ENCODE measurements around the gene HSPA2.
A peak's percentile ranks its signal among the peaks of the same experiment; 100 is the strongest.
"Not testable (repeated sequence)": the region's sequence is repeated elsewhere in the genome, so short reads cannot be mapped to it uniquely, and the experiment has no call there.

Gene HSPA2

DNA sequence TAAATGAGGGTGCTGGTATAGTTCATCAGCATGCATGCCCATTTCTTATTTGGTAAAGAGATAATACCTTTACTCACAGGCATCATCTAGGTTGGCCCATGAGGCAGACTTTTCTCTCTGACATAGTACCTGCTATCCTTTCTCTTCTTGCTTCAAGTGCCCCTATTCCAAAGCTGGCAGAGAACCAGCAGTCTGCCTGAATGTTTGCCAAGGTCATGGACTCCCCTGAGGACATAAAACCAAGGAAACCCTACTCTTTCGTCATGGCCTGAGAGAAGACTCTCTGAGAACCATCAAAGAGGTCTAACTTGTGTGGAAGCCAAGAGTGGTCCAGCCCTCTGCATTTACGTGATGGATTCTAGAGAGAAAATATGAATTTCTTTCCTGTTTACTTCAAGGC is 21.1 kb downstream of the HSPA2 start:
- DNase-seq (ENCODE audit: low read depth in 2 of 2) = no peak

DNA sequence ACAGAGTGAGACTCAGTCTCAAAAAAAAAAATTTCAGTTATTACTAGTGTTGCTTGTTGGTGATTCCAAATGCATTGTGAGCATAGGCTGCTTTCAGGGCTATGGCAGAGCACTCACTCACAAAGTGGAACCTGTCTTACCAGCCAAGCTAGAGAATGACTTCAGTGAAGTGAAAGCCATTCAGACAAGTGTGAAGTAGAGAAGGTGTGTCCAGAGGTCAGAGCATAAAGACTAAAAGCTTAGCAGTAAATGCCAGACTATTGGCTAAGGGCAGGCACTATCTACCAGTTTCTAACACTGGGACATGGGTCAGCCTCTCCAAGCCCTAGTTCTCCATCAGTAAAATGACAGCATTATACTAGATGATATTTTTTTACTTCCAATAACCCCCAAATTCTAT is 21.9 kb downstream of the HSPA2 start:
- DNase-seq (ENCODE audit: low read depth in 2 of 2) = no peak

DNA sequence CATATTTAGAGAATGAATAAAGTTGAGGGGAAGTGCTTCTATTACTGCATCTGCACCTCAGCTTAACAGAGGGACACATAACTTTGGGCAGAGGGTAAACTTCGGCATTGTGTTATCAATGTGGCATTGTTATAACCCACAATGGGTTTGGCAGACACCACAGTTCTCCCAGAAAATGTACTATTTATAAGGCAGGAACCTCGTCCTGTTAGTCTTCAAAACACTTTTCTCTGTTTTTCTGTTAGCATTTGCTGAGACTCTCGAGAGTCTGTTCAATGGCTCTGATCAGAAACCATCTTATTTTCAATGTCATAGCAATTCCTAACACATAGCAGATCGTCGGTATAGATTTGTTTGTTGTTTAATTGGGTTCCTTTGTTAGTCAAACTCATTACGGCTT is 23.2 kb downstream of the HSPA2 start:
- no peak for DNase-seq (ENCODE audit: low read depth in 2 of 2)

DNA sequence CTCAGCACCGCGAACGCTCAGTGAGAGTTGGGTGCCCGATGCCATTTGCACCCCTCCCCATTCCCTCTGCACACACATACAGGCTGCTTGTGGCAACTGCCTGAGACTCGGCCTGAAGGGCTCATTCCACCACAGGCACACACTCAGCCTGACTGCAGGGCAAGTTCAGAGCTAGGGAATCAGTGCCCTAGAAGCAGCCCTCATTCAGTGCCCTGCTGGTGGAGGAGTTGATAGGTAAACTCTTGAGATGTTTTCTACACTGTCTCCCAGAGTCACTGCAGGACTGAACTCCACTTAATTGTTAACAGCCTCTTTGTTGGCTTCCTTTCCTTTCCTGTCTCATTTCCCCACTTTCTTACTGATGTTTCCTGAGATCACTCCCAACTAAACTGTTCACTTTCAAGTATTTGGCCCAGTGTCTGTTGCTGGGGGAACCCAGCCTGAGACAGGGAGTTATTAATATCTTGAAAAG is 26.1 kb downstream of the HSPA2 start:
- DNase-seq (ENCODE audit: low read depth in 2 of 2) = no peak

DNA sequence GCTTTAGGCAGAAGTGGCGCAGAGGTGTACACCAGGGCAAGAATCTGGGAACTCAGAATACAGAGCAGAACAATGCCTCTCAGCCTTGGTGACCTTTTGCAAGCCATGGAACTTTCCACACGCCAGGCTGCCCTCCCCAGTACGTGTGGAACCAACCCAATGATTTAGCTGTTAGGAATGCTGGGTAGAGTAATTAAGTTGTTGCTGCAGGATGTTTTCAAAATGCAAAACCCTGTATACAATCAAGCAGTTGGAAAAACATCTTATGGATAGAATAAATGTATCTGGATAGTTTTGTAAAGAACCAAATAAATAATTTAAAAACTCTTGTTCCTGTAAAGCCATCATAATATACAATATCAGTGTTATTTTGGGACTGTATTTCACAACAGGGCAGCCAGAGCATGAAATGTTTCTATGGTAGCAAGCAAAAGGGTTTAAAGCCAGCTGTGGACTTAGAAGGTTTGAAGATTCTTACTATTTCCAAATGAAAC is 28.6 kb downstream of the HSPA2 start:
- no peak for DNase-seq (ENCODE audit: low read depth in 2 of 2)

DNA sequence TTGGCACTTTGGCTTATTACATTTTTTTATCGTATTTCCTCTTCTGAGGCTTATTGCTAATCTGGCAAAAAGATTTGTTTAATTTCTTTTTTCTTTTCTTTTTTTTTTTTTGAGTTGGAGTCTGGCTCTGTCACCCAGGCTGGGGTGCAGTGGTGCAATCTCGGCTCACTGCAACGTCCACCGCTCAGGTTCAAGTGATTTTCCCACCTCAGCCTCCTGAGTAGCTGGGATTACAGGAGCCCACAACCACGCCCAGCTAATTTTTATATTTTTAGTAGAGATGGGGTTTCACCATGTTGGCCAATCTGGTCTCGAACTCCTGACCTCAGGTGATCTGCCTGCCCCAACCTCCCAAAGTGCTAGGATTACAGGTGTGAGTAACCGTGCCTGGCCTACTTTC is 29.1 kb downstream of the HSPA2 start:
- not testable (repeated sequence) for DNase-seq (ENCODE audit: low read depth in 2 of 2)

DNA sequence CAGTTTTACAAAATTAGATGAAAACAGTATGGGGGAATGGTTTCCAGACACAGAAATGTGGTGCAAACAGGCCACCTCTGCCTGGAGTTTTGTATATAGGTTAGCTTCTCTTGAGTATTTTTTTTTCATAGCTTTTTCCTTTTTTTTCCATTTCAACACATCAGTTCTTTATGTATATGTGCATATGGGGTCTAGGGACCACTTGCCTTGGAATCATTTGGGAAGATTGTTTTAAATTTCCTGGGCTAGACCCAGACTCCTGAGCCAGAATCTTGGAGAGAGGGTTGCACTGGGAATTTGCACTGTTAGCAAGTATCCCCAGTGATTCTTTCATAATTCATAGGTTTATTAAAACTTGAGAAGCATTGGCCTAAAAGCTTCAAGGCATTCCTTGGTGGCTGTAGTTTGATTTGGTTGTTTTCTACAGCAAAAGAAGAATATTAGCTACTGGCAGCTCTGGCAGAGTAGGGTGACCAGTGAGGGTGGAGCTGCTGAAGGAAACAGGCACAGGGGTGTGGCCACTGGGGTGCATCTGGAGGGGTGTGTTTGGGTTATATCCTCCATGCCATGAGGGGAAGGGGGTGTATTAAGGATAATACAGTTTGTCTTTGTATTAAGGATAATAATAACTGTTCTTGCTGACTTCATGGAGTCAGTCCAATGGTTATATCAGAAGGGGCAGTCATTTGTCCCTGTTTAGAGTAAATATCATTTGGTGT is 32.0 kb downstream of the HSPA2 start:
- DNase-seq (ENCODE audit: low read depth in 2 of 2) = no peak

DNA sequence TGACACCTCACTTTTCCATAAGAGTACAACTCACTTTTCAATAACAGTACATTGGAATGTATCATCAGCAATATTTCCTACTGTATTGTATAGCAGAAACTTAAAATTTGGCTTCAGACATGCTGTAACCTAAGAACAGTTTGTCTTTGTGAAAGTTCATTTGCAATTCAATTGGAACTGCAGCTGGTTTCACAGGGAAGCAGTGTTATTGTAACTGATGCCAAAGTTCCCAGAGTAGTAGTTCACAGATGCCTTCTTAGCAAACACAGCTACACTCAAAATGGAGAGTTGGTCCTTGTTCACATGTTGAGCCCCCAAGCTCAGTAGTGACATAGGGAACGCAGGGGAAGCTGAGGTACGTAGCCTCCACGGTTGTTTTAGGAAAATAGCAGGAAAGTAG is 32.6 kb downstream of the HSPA2 start:
- no peak for DNase-seq (ENCODE audit: low read depth in 2 of 2)

DNA sequence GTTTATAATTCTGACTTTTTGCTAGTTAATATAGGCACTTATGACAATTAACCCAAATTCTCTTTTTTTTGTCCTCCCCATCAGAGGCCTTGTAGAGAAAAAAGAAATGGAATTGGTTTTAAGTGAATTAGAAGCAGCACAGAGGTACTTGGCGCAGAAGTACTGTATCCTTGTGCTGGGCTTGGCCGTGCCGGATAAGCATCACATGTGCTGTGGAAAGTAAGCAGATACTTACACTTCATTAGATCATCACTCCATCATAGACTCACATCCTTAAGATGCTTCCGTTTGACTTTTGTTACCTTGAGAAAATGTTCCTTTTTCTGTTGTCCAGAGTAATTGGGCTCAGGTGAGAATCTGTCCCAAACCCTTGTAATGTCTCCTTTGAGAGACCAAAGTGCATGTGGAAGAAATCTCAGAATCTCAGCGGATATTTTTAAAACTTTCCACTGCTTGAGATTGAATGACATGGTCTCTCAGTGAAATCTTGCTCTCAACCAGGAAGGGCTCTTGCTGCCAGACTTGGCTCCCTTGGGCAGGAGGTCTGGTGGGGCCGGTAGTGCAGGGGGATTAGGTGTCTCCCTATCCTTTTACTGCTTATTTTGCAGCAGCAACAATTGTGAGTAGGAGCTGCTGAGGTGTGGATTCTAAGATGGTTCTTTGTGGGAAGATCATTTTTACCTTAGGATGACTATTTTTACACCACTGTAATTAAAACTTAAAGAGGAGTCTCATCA is 34.0 kb downstream of the HSPA2 start:
- no peak for DNase-seq (ENCODE audit: low read depth in 2 of 2)

DNA sequence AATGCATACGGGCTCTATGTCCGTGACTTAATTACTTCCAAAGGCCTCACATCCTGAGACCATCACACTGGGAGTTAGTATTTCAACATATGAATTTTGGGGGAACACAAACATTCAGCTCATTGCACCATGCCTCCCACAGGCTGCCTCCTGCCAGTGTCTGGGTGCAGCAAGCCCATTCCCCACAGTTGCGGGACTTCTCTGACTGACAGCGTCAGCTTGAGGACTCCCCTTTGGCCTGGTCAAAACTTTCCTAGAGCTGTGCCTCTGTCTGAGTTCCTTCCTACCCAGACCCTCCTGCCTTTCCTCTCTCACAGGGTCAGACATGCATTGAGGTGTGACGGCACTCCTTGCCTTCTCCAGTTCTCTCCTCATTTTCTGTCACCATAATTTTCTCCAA is 36.7 kb downstream of the HSPA2 start:
- DNase-seq (ENCODE audit: low read depth in 2 of 2) = no peak

DNA sequence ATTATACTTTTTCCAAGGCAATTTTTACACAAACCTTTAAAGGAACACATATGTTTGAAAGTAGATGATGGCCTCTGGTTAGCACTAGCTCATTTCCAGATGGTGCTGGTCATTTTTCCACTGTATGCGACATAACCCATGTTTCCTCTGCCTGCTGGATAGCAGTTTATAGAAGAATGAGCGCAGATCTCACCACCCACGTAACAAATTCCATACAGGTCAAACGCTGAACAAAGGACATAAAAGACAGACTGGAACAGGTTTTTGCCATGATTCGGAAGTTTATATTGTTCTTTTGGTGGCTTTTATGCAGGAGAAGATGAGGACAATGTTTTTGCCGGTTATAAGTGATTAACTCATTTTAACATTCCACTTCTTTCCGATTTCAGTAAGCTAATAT is 39.9 kb downstream of the HSPA2 start:
- DNase-seq (ENCODE audit: low read depth in 2 of 2) = no peak

DNA sequence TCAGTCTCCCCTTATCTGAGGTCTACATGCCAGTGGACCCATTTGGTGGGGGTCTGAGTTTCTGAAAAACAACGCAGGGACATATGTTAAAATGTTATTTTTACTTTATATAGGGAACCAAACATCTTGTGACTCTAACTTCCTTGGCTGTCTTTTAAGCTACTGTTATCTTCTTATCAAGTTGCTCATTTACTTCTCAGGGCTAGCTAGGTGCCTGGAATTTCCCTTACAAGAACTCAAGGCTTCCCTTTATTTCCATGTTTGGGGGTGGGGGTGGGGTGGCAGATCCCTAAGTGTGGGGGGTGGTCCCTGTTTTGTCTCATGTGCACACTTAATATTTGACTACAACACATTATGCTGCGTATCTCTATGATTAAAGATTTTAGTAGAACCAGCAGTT is 40.8 kb downstream of the HSPA2 start:
- DNase-seq (ENCODE audit: low read depth in 2 of 2) = no peak

DNA sequence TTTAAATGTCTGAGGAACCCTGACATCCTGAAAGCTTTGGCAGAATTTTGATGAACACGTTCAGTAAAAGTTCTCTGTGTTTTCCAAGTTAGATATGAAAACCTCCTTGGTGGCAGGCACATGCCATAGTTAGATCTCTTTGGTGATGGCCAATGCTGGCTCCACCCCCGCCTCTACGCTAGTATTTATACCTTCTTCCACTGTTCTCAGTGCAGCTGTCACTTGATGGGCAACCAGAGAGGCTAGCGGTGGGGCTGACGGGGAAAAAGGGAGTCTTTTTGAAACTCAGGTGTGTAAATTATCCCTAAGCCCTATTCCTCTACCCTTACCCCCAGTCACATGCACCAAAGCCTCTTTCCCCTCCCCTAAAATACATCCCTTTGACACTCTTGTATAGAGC is 41.3 kb downstream of the HSPA2 start:
- DNase-seq (ENCODE audit: low read depth in 2 of 2) = no peak

DNA sequence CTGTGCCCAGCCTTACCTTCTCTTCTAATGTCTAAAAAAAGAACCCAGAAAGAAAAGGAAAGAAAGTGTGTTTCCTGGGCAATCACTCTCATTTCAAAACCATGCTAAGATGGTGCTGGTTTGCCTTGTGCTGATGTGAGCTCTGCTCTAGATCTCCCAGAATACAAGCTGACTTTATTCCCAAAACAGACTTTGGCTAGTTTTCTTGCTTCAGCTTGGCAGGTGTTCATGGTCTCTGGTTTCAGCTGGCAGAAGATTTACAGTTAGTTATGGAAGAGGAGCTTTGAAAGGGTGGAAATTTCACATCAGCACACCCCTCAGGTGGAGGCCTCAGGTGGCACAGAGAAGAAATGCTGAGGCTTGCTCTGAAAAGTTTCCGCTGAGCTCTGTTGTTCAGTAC is 43.6 kb downstream of the HSPA2 start:
- DNase-seq (ENCODE audit: low read depth in 2 of 2) = no peak

DNA sequence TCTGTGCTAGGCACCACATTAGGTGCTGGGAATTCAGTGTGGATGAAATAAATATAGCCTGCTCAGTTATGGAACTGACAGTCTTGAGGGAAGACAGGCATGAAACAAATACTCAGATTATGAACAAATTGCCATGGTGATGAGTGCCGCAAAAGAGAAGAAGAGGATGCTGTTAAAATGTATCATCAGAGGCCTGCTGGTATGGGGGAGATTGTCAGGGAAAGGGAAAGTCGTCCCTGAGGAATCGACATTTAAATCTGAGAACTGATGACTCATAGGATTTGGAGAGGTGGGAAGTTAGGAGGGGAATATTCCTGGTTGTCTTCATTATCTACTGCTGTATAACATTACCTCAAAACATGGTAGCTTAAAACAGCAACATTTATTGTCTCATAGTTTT is 51.3 kb downstream of the HSPA2 start:
- peak; percentile 34 to 36 for DNase-seq (ENCODE audit: low read depth in 2 of 2)
